Activated CD8-positive, alpha-beta memory T cell treated with anti-CD3 and anti-CD28 coated beads, Interleukin-2, amount 50 U/mL, for 24 hours (primary cell): Measurements from ENCODE around the gene CFP.

Experiments used
- DNase-seq: peaks from one replicate; pipeline ENCODE4 v3.0.0-alpha.2; 2020; ENCODE audit errors: extremely low read depth

CFP gene

DNA sequence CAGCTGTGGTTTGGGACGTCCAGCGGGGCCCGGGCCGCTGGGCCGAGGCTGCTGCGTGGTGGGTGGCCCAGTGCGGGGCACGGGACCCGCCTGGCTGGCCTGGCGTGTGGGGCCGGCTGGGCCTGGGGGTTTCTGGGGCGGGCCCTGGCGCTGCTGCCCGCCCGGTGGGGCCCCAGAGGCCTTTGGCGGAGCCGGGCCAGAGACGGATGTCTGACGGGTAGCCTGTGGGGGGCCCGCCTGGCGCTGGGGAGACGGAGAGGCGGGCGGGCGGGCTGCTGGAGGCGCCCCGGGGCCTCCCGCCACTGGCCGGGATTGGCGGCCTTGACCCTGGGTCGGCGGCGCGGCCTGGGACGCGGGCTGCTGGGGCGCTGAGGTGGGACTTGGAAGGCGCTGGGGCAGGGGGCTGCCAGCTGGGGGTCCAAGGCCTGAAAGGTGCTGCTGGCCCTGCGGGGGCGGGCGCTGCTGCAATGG, 55.6 kb downstream of the CFP start:
- DNase-seq, result no peak

DNA sequence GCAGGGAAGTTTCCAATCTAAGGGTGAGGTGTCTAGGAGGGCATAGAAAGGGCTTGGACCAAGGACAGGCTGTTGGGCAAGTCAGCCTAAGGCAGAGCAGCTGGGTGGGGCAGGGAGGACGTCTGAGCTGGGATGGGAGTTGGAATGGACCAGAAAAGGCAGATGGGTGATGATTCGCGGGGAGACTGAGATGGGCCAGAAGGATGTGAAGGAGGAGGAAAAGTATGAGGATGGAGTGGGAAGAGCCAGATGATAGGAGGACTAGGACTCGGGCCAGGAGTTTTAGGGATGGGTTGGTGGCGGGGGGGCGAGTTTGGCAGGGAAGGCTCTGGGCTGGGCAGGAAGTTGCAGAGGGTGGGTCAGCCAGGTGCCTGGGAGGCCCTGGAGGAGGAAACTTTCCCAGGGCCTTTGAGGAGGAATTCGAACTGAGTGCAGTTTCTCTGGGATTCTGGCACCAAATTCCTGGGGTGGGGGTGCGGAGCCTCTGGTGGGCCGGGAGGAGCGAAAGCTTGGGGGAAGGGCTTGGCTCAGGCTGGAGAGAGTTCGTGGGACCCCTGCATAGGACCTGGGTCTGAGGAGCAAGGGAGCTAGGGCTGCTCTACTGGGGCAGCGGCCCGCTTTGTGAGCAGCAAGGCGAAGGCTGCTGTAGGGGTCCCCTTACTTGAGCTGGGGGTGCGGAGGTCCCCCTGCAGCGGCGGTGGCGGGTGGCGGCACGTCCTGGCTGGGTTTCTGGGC, 56.2 kb downstream of the CFP start:
- no peak for DNase-seq
